Upper lobe of right lung (tissue), 1 donor: Measurements from ENCODE around the gene SLC1A7. TPM values are rescaled to one million over a fixed set of nuclear protein-coding genes. Genes with fewer than 3 reads are reported as not detected.

Experiments used
- ATAC-seq: fragments of 200-7000 bp; cut with Tn5 transposase; one replicate; pipeline ENCODE4 v1.9.1; 2020; ENCODE audit warnings: mild to moderate bottlenecking, moderate library complexity
- DNase-seq: peaks from one replicate; pipeline ENCODE4 v3.0.0-alpha.2; 2020
- H3K27ac ChIP-seq: fragments of 200-600 bp; one replicate; pipeline ENCODE4 v1.8.0; 2022
- H3K27me3 ChIP-seq: fragments of 200-600 bp; one replicate; pipeline ENCODE4 v1.8.0; 2022; ENCODE audit warnings: mild to moderate bottlenecking
- H3K36me3 ChIP-seq: fragments of 200-600 bp; one replicate; pipeline ENCODE4 v1.8.0; 2022
- H3K4me1 ChIP-seq: fragments of 200-600 bp; one replicate; pipeline ENCODE4 v1.8.0; 2022
- H3K4me3 ChIP-seq: fragments of 200-600 bp; one replicate; pipeline ENCODE4 v1.8.0; 2022; ENCODE audit warnings: mild to moderate bottlenecking
- H3K9me3 ChIP-seq: fragments of 200-600 bp; one replicate; pipeline ENCODE4 v1.8.0; 2022
- CTCF ChIP-seq: fragments of 200-600 bp; IDR thresholded peaks from one replicate; pipeline ENCODE4 v1.8.0; 2022; ENCODE audit warnings: antibody characterized with exemption
- intact Hi-C: fragments of 100-400 bp; cut with DNase I; formaldehyde crosslinking; loops from one replicate; pipeline ENCODE4 v1.11.0; 2022
- total RNA-seq: library from RNA; stranded (reverse); fragmentation: NEBNext Ultra II Directional; extraction: Animal tissue kit (Norgen Biotek cat#: 25700); gene quantifications from one replicate; pipeline ENCODE4 v1.2.1, GENCODE V29; 2021
- donor health status: DM: no; HTN: yes; CAD: no; lungs with severe emphysema.

The SLC1A7 gene
- total RNA-seq, 1 donor from 2014 or later: 0.26 TPM

DNA sequence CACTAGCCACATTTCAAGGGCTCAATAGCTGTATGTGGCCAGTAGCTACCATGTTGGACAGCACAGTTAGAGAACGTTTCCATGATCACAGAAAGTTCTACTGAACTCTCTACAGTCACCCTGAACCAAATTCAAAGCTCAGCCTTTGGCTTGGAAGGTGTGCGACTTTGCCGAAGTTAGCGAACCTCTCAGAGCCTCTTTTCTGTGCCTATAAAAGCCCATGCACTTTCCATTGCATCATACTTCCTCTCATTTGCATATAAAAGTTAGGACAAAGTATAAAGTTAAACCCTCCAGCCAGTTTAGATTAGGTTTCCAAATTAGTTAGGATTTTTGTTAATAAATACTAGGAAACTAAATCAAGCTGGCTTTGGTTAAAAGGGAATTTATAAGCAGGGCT lies 4.7 kb upstream of the SLC1A7 start:
- intact Hi-C loops: no loop called here
- H3K27me3 ChIP-seq: no peaks in the 10 kb centered on the region
- no peak for DNase-seq
- H3K4me3 ChIP-seq: no peak overlapping the region
- no peaks in the 10 kb centered on the region for H3K9me3 ChIP-seq
- peak overlapping the region; percentile 82 for H3K27ac ChIP-seq
- peaks cover 24% of the 10 kb centered on the region for H3K4me1 ChIP-seq
- ATAC-seq: no peak
- no peaks in the 10 kb centered on the region for H3K36me3 ChIP-seq
- no peak for TF ChIP-seq CTCF

GRCh38 chr1:53145942-53146708 lies 3.7 kb upstream of the SLC1A7 start:
- Histone ChIP-seq H3K27me3 (no peaks in the 10 kb centered on the region), H3K4me1 (peaks cover 24% of the 10 kb centered on the region), H3K9me3 (no peaks in the 10 kb centered on the region), H3K27ac (peak overlapping the region; percentile 82), H3K36me3 (no peaks in the 10 kb centered on the region), H3K4me3 (no peak overlapping the region)
- ATAC-seq: peak; percentile 88
- intact Hi-C loops: no loop called here
- DNase-seq: peak; percentile 75
- no peak for TF ChIP-seq CTCF

- TF ChIP-seq CTCF: no peak
- no peak for ATAC-seq
- Histone ChIP-seq H3K36me3 (no peaks in the 10 kb centered on the region), H3K9me3 (no peaks in the 10 kb centered on the region), H3K27ac (peak overlapping the region; percentile 82), H3K4me1 (peaks cover 27% of the 10 kb centered on the region), H3K27me3 (no peaks in the 10 kb centered on the region), H3K4me3 (no peak overlapping the region)
- intact Hi-C loops: no loop called here
- no peak for DNase-seq
These were observed 3.1 kb upstream of the SLC1A7 start for GRCh38 chr1:53145619-53145941.

DNA sequence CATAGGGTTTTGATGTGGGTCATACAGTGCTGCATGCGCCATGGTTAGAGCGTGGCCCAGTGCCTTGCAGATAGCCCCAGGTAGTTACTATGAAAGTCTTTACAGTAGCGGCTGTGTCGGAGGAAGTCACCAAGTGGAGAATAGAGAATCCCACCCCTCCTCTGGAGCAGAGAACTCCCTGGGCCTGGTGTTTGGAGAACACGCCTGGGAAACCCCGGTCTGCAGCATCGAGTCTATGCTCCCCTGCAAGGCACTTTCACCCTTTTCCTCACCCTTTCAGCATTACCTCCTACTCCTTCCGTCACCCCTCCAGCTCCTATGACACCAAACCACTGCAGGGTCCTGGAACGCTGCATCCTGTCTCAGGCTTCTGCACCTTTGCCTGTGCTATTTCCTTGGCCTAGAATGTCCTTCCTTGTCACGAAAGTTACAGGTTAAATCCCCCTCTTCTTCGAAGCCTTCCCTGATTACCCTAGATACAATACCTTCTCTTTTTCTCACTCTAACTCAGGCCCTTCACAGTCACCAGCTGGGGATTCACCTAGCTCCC lies 2.7 kb upstream of the SLC1A7 start:
- H3K4me3 ChIP-seq: no peak overlapping the region
- no peaks in the 10 kb centered on the region for H3K9me3 ChIP-seq
- intact Hi-C loops: no loop called here
- peaks cover 31% of the 10 kb centered on the region for H3K4me1 ChIP-seq
- DNase-seq: no peak
- TF ChIP-seq CTCF: no peak
- H3K27ac ChIP-seq: peak overlapping the region; percentile 82
- no peaks in the 10 kb centered on the region for H3K36me3 ChIP-seq
- H3K27me3 ChIP-seq: no peaks in the 10 kb centered on the region
- ATAC-seq: no peak

GRCh38 chr1:53144201-53144600 lies 1.8 kb upstream of the SLC1A7 start:
- Histone ChIP-seq H3K9me3 (no peaks in the 10 kb centered on the region), H3K4me3 (no peak overlapping the region), H3K4me1 (peaks cover 34% of the 10 kb centered on the region), H3K27me3 (no peaks in the 10 kb centered on the region), H3K36me3 (no peaks in the 10 kb centered on the region), H3K27ac (no peak overlapping the region)
- intact Hi-C loops: no loop called here
- ATAC-seq: no peak
- TF ChIP-seq CTCF: no peak
- no peak for DNase-seq
